ENCODE results near the gene TRAF3IP3.

TRAF3IP3 gene

DNA sequence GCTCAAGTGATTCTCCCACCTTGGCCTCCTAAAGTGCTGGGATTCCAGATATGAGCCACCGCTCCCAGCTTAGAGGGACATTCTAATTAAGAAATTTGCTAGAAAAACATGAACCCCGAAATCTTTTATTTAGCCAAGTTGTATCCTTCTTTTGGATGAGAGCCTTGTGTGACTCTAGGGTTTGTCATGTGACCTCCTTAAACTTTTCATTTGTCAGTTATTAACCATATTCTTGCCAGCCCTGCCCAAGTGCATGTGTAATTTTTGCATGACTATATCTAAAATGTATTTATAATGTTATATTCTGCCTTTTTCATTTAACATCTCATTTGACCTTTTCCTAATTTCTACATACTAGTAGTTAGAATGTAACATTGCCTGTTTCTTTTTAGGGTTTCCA lies 73.9 kb downstream of the TRAF3IP3 start:
- no peak for DNase-seq (ENCODE audit: low read depth)

DNA sequence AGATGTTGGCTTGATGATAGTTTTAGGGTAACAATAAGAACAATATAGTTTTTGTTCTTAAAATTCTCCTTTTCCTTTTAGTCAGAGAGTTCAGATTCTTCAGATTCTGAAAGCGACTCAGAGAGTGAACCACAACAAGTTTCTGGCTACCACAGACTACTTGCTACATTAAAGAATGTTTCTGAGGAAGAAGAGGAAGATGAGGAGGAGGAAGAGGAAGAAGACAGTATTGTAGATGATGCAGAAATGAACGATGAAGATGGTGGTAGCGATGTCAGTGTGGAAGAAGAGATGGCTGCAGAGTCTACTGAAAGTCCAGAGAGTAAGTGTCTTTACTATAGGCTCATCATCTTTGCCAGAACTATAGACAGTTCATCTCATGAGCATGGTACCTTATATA lies 74.9 kb downstream of the TRAF3IP3 start:
- DNase-seq (ENCODE audit: low read depth) = no peak

DNA sequence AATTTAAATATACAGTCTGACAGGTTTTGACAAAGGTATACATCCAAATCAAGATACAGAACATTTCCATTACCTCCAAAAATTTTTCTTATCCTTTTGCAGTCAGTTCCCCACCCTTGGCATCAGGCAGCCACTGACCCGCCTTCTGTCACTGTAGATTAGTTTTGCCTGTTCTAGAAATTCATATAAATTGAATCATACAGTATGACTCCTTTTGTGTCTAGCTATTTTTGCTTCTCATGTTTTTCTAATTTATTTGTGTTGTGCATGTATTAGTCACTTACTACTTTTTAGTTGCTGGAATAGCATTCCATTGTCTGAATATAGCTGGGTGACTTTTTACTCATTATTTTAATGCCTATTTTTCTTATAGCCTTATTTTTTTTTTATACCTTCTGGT lies 75.8 kb downstream of the TRAF3IP3 start:
- DNase-seq (ENCODE audit: low read depth) = no peak
